NCI-H226 (cell line): ENCODE measurements around the gene MIOX.
"Not testable (repeated sequence)": the region's sequence is repeated elsewhere in the genome, so short reads cannot be mapped to it uniquely, and the experiment has no call there.

Experiments
- DNase-seq: peaks from one replicate; pipeline ENCODE4 v3.0.0-alpha.2; 2015

Gene MIOX

DNA sequence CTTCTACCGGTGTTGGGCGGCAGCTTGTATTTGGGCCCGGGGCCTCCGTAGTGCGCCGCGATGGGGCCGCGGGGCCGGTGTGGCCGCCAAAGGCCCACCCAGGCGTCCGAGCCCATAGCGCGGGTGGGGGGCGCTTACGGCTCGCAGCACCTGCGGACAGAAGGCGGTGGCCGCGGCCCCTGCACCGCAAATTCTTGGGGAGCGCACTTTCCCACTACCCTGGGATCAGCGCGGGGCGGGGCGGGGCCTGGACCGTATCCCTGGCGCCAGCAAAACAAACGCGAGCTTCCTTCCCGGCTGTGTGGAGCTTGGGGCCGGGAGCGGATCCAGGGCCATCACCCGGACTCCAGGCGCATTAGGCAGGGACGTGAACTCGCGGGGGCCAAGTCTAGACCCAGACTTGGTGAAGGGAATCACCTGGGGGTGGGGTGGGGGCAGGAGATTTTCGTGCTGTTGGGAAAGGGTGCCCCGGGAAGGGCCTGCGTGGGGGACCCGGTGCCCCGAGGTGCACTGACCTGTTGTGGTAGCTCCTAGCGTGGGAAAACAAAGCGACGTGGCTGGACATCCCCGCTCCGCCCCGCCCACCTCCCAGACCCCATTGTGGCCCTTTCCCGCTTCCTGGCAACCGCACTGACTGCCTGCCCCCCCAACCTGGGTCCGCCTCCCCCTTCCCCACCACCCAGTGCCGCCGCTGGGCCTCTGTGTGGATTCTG lies 45.5 kb downstream of the MIOX start:
- peak; percentile 49 for DNase-seq

DNA sequence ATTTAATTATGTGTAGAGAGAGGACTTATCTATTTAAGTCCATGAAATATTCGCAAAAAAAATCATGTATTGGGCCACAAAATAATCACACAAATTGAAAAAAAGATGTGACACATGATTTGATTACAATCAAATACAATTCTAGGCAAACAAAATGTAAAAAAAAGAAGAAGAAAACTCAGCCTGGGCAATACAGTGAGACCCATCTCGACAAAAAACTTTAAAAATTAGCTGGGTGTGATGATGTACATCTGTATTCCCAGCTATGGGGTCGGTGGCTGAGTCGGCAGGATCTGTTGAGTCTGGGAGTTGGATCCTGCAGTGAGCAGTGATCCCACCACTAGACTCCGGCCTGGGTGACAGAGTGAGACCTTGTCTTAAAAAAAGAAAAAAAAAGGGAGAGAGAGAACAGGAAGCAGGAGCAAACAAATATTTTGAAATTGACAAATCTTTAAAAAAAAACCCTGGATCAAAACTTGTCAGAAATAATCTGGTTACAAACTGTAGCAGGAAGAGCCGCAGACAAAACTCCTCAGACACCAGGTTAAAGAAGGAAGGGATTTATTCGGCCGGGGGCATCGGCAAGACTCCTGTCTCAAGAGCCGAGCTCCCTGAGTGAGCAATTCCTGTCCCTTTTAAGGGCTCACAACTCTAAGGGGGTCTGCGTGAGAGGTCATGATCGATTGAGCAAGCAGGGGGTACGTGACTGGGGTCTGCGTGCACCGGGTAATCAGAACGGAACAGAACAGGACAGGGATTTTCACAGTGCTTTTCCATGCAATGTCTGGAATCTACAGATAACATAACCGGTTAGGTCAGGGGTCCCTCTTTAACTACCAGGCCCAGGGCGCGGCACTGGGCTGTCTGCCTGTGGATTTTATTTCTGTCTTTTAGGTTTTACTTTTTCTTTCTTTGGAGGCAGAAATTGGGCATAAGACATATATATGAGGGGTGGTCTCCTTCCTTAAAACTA lies 46.5 kb downstream of the MIOX start:
- no peak for DNase-seq

DNA sequence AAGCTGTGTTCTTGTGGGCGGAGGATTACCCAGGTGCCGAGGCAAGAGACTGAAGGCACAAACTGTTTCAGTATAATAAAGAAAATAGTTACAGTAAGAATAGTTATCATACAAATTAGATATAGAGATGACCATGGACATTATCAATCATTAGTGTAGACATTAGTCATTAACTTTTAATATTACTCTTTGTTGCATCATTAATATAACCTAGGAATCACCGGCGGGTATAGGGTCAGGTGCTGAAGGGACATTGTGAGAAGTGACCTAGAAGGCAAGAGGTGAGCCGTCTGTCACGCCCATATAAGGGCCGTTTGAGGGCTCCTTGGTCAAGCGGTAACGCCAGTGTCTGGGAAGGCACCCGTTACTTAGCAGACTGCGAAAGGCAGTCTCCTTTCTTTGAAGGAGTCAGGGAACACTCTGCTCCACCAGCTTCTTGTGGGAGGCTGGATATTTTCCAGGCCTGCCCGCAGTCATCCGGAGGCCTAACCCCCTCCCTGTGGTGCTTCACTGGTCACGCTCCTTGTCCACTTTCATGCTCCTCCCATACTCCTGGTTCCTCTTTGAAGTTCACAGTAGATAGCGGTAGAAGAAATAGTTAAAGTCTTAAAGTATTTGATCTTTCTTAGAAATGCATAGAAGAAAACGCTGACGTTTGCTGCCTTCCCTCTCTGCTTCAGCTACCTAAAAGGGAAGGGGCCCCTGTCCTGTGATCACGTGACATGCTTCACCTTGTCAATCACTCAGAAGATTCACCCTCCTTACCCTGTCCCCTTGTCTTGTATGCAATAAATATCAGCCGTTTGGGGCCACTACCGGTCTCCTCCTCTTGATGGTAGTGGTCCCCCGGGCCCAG lies 47.4 kb downstream of the MIOX start:
- not testable (repeated sequence) for DNase-seq

DNA sequence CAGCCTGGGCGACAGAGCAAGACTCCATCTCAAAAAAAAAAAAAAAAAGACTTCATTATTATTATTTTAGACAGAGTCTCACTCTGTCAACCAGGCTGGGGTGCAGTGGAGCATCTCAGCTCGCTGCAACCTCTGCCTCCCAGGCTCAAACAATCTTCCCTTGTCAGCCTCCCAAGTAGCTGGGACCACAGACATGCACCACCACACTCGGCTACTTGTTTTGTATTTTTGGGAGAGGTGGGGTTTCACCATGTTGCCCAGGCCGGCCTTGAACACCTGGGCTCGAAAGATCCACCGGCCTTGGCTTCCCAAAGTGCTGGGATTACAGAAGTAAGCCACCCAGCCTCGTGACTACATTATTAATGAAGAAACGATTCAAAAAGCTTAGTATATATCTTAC lies 48.5 kb downstream of the MIOX start:
- no peak for DNase-seq

DNA sequence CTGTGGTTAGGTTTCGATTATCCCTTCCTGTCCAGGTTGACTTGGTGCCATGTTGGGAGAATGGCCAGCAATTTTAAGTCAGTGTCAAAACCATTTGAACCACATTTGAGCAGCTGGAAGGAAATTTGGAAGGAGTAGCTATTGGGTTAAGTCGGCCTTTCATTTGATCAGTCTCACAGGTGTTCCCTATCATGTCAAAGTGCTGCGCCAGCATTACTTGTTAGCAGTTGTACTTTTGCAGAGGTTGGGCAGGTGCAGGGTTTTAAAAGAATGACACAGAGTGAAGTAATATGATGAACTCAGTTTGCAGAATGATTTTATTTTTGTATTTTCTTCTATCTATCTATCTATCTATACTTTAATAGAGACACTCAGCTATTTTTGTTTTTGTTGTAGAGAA lies 49.6 kb downstream of the MIOX start:
- DNase-seq, result no peak

DNA sequence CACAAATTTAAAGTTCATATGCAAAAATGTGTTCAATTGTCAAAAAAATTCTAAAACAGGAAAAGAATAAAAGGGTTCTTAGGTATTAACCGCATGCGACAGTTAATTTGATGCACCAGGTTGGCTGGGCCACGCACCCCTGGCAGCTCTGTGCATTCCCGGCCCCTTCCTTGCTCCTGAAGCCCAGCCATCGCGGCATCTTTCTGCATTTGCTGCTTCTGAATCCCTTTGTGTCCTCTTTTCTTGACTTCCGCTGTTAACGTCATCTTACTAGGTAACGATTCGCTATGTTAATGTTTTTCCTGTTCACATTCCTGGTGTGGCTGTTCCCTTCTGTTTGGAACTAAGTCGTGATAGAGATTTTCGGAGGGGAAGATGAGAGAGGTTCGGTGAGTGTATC lies 51.1 kb downstream of the MIOX start:
- no peak for DNase-seq
